ENCODE measurements around the gene DNAL1.

DNAL1 gene

GRCh38 chr14:73729556-73730265 lies 84.9 kb downstream of the DNAL1 start (continued):
- TF ChIP-seq INSM2 (tag by site-specific recombination; IDR thresholded peaks at IDR 0.05) (no peak), ZNF626 (tag by site-specific recombination; IDR thresholded peaks at IDR 0.05) (no peak), ZNF394 (tag by site-specific recombination; IDR thresholded peaks at IDR 0.05; ENCODE audit: borderline replicate concordance) (no peak)

GRCh38 chr14:73731111-73731510 lies 86.3 kb downstream of the DNAL1 start:
- Histone ChIP-seq H3K4me1 (ENCODE audit: control insufficient read depth, insufficient read depth, low read length) (no peaks in the 10 kb centered on the region), H3K9me3 (ENCODE audit: control insufficient read depth, insufficient read depth, low read depth, low read length) (no peaks in the 10 kb centered on the region), H3K27ac (ENCODE audit: extremely low read depth, low read depth, low read length) (no peak overlapping the region), H3K36me3 (ENCODE audit: control insufficient read depth in 2 of 2, insufficient read depth in 1 of 2, low read length in 2 of 2) (peaks cover 30 to 80% of the 10 kb centered on the region in 2 experiments; a peak in 2 of 3 replicates), H3K4me3 (ENCODE audit: low read depth, low read length) (no peak overlapping the region)
- CTCF ChIA-PET, result interaction anchor here (0.6 to 3.8 kb wide), 7 partner anchors 9 to 222 kb away, joined by 3 to 35 read pairs (median 4); a partner anchor contains a TSS
- POLR2A ChIA-PET, result interaction anchor here (0.5 to 1.2 kb wide), 5 partner anchors 9 to 214 kb away, joined by 3 to 4 read pairs (median 4); no protein-coding TSS in a partner anchor
- TF ChIP-seq ZNF558 (tag by site-specific recombination; IDR thresholded peaks at IDR 0.05), result no peak
- TF ChIP-seq ZNF37A (tag by site-specific recombination; IDR thresholded peaks at IDR 0.05), result no peak
- no peak for TF ChIP-seq ZNF274 (IDR thresholded peaks at IDR 0.05; ENCODE audit: low read length)
- no peak for TF ChIP-seq ZNF274 (tag by site-specific recombination; IDR thresholded peaks at IDR 0.05; ENCODE audit: borderline replicate concordance)
- no peak for TF ChIP-seq ZNF423 (tag by site-specific recombination; IDR thresholded peaks at IDR 0.05)
- TF ChIP-seq ZNF221 (tag by site-specific recombination; IDR thresholded peaks at IDR 0.05; ENCODE audit: borderline replicate concordance), result no peak
- TF ChIP-seq, protein P1, sequence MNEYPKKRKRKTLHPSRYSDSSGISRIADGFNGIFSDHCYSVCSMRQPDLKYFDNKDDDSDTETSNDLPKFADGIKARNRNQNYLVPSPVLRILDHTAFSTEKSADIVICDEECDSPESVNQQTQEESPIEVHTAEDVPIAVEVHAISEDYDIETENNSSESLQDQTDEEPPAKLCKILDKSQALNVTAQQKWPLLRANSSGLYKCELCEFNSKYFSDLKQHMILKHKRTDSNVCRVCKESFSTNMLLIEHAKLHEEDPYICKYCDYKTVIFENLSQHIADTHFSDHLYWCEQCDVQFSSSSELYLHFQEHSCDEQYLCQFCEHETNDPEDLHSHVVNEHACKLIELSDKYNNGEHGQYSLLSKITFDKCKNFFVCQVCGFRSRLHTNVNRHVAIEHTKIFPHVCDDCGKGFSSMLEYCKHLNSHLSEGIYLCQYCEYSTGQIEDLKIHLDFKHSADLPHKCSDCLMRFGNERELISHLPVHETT (tag by site-specific recombination; IDR thresholded peaks at IDR 0.05), result no peak
- TF ChIP-seq ZSCAN30 (tag by site-specific recombination; IDR thresholded peaks at IDR 0.05), result no peak

- peaks cover 30 to 77% of the 10 kb centered on the region in 2 experiments; a peak in 2 of 3 replicates for H3K36me3 ChIP-seq (ENCODE audit: control insufficient read depth in 2 of 2, insufficient read depth in 1 of 2, low read length in 2 of 2)
- H3K9me3 ChIP-seq (ENCODE audit: control insufficient read depth, insufficient read depth, low read depth, low read length), result no peaks in the 10 kb centered on the region
- CTCF ChIA-PET, result interaction anchor here (0.7 to 1.2 kb wide), 5 partner anchors 10 to 137 kb away, joined by 3 to 5 read pairs (median 4); no protein-coding TSS in a partner anchor
- no peaks in the 10 kb centered on the region for H3K4me1 ChIP-seq (ENCODE audit: control insufficient read depth, insufficient read depth, low read length)
- no peak for TF ChIP-seq ZNF148 (tag by site-specific recombination; IDR thresholded peaks at IDR 0.05; ENCODE audit: borderline replicate concordance)
- no peak for TF ChIP-seq KLF16 (tag by site-specific recombination; IDR thresholded peaks at IDR 0.05)
- TF ChIP-seq REPIN1 (tag by site-specific recombination; IDR thresholded peaks at IDR 0.05; ENCODE audit: low read depth), result no peak
- TF ChIP-seq ZNF114 (tag by site-specific recombination; IDR thresholded peaks at IDR 0.05), result no peak
- TF ChIP-seq, protein P2, sequence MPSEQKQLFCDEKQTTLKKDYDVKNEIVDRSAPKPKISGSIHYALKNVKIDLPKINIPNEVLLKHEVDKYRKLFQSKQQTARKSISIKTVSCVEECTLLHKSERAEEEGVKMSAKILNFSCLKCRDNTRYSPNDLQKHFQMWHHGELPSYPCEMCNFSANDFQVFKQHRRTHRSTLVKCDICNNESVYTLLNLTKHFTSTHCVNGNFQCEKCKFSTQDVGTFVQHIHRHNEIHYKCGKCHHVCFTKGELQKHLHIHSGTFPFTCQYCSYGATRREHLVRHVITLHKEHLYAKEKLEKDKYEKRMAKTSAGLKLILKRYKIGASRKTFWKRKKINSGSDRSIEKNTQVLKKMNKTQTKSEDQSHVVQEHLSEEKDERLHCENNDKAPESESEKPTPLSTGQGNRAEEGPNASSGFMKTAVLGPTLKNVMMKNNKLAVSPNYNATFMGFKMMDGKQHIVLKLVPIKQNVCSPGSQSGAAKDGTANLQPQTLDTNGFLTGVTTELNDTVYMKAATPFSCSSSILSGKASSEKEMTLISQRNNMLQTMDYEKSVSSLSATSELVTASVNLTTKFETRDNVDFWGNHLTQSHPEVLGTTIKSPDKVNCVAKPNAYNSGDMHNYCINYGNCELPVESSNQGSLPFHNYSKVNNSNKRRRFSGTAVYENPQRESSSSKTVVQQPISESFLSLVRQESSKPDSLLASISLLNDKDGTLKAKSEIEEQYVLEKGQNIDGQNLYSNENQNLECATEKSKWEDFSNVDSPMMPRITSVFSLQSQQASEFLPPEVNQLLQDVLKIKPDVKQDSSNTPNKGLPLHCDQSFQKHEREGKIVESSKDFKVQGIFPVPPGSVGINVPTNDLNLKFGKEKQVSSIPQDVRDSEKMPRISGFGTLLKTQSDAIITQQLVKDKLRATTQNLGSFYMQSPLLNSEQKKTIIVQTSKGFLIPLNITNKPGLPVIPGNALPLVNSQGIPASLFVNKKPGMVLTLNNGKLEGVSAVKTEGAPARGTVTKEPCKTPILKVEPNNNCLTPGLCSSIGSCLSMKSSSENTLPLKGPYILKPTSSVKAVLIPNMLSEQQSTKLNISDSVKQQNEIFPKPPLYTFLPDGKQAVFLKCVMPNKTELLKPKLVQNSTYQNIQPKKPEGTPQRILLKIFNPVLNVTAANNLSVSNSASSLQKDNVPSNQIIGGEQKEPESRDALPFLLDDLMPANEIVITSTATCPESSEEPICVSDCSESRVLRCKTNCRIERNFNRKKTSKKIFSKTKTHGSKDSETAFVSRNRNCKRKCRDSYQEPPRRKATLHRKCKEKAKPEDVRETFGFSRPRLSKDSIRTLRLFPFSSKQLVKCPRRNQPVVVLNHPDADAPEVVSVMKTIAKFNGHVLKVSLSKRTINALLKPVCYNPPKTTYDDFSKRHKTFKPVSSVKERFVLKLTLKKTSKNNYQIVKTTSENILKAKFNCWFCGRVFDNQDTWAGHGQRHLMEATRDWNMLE (tag by site-specific recombination; conservative IDR thresholded peaks at IDR 0.05; ENCODE audit: low read depth), result no peak
- TF ChIP-seq ZNF747 (tag by site-specific recombination; IDR thresholded peaks at IDR 0.05), result no peak
- TF ChIP-seq ZNF16 (tag by site-specific recombination; IDR thresholded peaks at IDR 0.05; ENCODE audit: low read depth), result no peak
- TF ChIP-seq, protein P3, sequence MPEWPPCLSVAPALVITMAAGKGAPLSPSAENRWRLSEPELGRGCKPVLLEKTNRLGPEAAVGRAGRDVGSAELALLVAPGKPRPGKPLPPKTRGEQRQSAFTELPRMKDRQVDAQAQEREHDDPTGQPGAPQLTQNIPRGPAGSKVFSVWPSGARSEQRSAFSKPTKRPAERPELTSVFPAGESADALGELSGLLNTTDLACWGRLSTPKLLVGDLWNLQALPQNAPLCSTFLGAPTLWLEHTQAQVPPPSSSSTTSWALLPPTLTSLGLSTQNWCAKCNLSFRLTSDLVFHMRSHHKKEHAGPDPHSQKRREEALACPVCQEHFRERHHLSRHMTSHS (tag by site-specific recombination; IDR thresholded peaks at IDR 0.05), result no peak
- POLR2A ChIA-PET, result interaction anchor here (0.6 to 1.2 kb wide), 5 partner anchors 9 to 215 kb away, joined by 3 to 8 read pairs (median 4); no protein-coding TSS in a partner anchor
- H3K4me3 ChIP-seq (ENCODE audit: low read depth, low read length), result no peak overlapping the region
- H3K27ac ChIP-seq (ENCODE audit: extremely low read depth, low read depth, low read length), result no peak overlapping the region
These were observed 87.2 kb downstream of the DNAL1 start for GRCh38 chr14:73732006-73732405.

Measured in HEK293 (cell line).